HepG2 (cell line): ENCODE results near the gene GBE1. TPM values are rescaled to one million over a fixed set of nuclear protein-coding genes. Genes with fewer than 3 reads are reported as not detected.
A peak's percentile ranks its signal among the peaks of the same experiment; 100 is the strongest.

Experiments used
- EP300 ChIP-seq, 3 experiments: sonication (generic) in 1 of 3; formaldehyde crosslinking in 1 of 3; IDR thresholded peaks; 2 replicates each; pipeline versions ENCODE4 v1.5.1 to v1.6.1; 2011 to 2020; ENCODE audit warnings: low read depth in 2 of 3, low read length in 2 of 3, borderline replicate concordance in 1 of 3, improper control_type of control experiment in 1 of 3, mild to moderate bottlenecking in 1 of 3, missing genetic modification reagents in 1 of 3, moderate library complexity in 1 of 3
- NFAT5 ChIP-seq: sonication (generic); formaldehyde crosslinking; IDR thresholded peaks from 2 replicates; pipeline ENCODE4 v1.4.0; 2020; ENCODE audit warnings: missing genetic modification reagents
- RARA ChIP-seq: IDR thresholded peaks from 2 replicates; pipeline ENCODE4 v1.6.1; 2016; ENCODE audit warnings: missing genetic modification reagents, missing compliant biosample characterization
- RERE ChIP-seq: IDR thresholded peaks from 2 replicates; pipeline ENCODE4 v1.6.1; 2016; ENCODE audit warnings: low read depth, missing genetic modification reagents, missing compliant biosample characterization
- SP2 ChIP-seq: sonication (generic); formaldehyde crosslinking; IDR thresholded peaks from 2 replicates; pipeline ENCODE4 v1.5.1; 2020; ENCODE audit warnings: mild to moderate bottlenecking, missing genetic modification reagents
- ZNF142 ChIP-seq: sonication (generic); formaldehyde crosslinking; IDR thresholded peaks from 2 replicates; pipeline ENCODE4 v1.4.0; 2020; ENCODE audit warnings: missing genetic modification reagents
- ZNF670 ChIP-seq: sonication (generic); formaldehyde crosslinking; IDR thresholded peaks from 2 replicates; pipeline ENCODE4 v1.8.0; 2022; ENCODE audit warnings: mild to moderate bottlenecking, missing genetic modification reagents, borderline replicate concordance
- polyA plus RNA-seq, 8 experiments: library from polyadenylated mRNA; depleted of rRNA in 3 of 8; stranded (reverse) in 7 of 8; unstranded in 1 of 8; fragments of >200 nt; fragmentation: Illumina TruSeq in 4 of 8; extraction: Trizol in 4 of 8; gene quantifications; 2 replicates each; pipeline versions ENCODE4 v1.2.1 to v1.2.3, GENCODE V29; 2011 to 2016; ENCODE audit warnings: low read depth in 4 of 8, missing spikeins in 1 of 8, mixed read lengths in 1 of 8; ENCODE audit not compliant: insufficient read depth in 1 of 8
- total RNA-seq, 5 experiments: library from RNA; depleted of rRNA; stranded (reverse); fragments of >200 nt; fragmentation: Illumina TruSeq; extraction: Trizol; gene quantifications; 2 replicates each; pipeline ENCODE4 v1.2.3, GENCODE V29; 2016; ENCODE audit warnings: low read depth in 1 of 5
- TF ChIP-seq, protein P1 (sequence below): sonication (generic); formaldehyde crosslinking; IDR thresholded peaks from 2 replicates; pipeline ENCODE4 v1.4.0; 2020; ENCODE audit warnings: missing genetic modification reagents

Gene GBE1
- total and polyA plus RNA-seq, 2 of the 13 experiments (the other 11 are each of a cell fraction or from before 2014, with no cell fraction given): 22.9 to 36.1 TPM

GRCh38 chr3:81723732-81724313, 37.6 kb downstream of the GBE1 start (continued):
- TF ChIP-seq RERE (CRISPR knock-in tag) (no peak), NFAT5 (CRISPR knock-in tag) (no peak), ZNF670 (CRISPR knock-in tag) (no peak), SP2 (CRISPR knock-in tag) (no peak), RARA (CRISPR knock-in tag) (peak; percentile 60; the same call in 1 of the 2 replicates), ZNF142 (no peak), EP300 (IDR thresholded peaks at IDR 0.05; ENCODE audit: low read depth in 2 of 2, low read length in 2 of 2) (no peak), EP300 (CRISPR knock-in tag; IDR thresholded peaks at IDR 0.05; ENCODE audit: borderline replicate concordance) (no peak)
- TF ChIP-seq, protein P1, sequence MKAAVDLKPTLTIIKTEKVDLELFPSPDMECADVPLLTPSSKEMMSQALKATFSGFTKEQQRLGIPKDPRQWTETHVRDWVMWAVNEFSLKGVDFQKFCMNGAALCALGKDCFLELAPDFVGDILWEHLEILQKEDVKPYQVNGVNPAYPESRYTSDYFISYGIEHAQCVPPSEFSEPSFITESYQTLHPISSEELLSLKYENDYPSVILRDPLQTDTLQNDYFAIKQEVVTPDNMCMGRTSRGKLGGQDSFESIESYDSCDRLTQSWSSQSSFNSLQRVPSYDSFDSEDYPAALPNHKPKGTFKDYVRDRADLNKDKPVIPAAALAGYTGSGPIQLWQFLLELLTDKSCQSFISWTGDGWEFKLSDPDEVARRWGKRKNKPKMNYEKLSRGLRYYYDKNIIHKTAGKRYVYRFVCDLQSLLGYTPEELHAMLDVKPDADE (CRISPR knock-in tag): no peak
